Body of pancreas (tissue), 4 donors: ENCODE data around the gene NEK10.

Source experiments
- POLR2A ChIP-seq, 3 donors: fragments of 450-650 bp; IDR thresholded peaks; one replicate each; pipeline ENCODE4 v1.6.1; 2016; ENCODE audit warnings: antibody characterized with exemption in 3 of 3, mild to moderate bottlenecking in 2 of 3
- TF ChIP-seq, protein P1 (sequence below), 7 experiments: fragments of 450-650 bp in 4 of 7; fragments of 200-600 bp in 3 of 7; sonication (generic) in 3 of 7; IDR thresholded peaks; one replicate each; pipeline ENCODE4 v1.5.1; 2016 to 2019; ENCODE audit warnings: antibody characterized with exemption in 7 of 7

DNA sequence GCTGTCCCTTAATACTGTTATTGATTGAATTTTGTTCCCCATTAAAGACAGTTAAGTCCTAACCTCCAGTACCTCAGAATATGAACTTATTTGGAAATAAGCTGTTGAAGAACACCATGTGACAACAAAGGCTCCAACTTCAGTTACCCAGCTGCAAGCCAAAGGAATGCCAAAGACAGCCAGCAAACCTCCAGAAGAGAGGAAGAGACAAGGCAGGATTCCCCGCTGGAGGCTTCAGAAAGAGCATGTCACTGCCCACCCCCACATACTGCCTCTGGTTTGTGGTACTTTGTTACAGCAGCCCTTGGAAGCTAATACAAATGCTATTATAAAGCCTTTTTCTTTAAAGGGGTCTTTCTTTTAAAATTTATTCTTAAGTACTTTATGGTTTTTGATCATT lies 18.4 kb upstream of the NEK10 start:
- TF ChIP-seq POLR2A (IDR thresholded peaks at IDR 0.05), result no peak
- TF ChIP-seq, protein P1, sequence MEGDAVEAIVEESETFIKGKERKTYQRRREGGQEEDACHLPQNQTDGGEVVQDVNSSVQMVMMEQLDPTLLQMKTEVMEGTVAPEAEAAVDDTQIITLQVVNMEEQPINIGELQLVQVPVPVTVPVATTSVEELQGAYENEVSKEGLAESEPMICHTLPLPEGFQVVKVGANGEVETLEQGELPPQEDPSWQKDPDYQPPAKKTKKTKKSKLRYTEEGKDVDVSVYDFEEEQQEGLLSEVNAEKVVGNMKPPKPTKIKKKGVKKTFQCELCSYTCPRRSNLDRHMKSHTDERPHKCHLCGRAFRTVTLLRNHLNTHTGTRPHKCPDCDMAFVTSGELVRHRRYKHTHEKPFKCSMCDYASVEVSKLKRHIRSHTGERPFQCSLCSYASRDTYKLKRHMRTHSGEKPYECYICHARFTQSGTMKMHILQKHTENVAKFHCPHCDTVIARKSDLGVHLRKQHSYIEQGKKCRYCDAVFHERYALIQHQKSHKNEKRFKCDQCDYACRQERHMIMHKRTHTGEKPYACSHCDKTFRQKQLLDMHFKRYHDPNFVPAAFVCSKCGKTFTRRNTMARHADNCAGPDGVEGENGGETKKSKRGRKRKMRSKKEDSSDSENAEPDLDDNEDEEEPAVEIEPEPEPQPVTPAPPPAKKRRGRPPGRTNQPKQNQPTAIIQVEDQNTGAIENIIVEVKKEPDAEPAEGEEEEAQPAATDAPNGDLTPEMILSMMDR (IDR thresholded peaks at IDR 0.05), result no peak
